Neural cell (in vitro differentiated cells): ENCODE results near the gene ETV6. TPM values are rescaled to one million over a fixed set of nuclear protein-coding genes. Genes with fewer than 3 reads are reported as not detected.

Experiments
- H2AFZ ChIP-seq: fragments of 200-600, 300-800 bp; sonication (generic), shearing (Covaris generic); 2 replicates; pipeline ENCODE4 v1.6.0; 2014; ENCODE audit warnings: low read depth, mild to moderate bottlenecking, antibody characterized with exemption, low read length, moderate library complexity
- H3F3A ChIP-seq: fragments of 200-600 bp; shearing (Covaris generic); 2 replicates; pipeline ENCODE4 v1.6.1; 2016; ENCODE audit warnings: mild to moderate bottlenecking, moderate library complexity, mixed read lengths, antibody characterized with exemption, low read length; ENCODE audit not compliant: insufficient read depth, poor library complexity, severe bottlenecking
- H3K27ac ChIP-seq: fragments of 200-600, 300-800 bp; sonication (generic), shearing (Covaris generic); 2 replicates; pipeline ENCODE4 v1.5.1; 2014; ENCODE audit warnings: mild to moderate bottlenecking, low read length, moderate library complexity
- H3K27me3 ChIP-seq: fragments of 300-800, 200-600 bp; sonication (generic), shearing (Covaris generic); 2 replicates; pipeline ENCODE4 v1.6.0; 2014; ENCODE audit warnings: mild to moderate bottlenecking, low read depth, low read length, moderate library complexity; ENCODE audit not compliant: insufficient read depth
- H3K36me3 ChIP-seq: fragments of 300-800, 200-600 bp; sonication (generic), shearing (Covaris generic); 2 replicates; pipeline ENCODE4 v1.5.1; 2014; ENCODE audit warnings: mild to moderate bottlenecking, antibody characterized with exemption, low read length, moderate library complexity; ENCODE audit not compliant: insufficient read depth
- H3K4me2 ChIP-seq: fragments of 300-800, 200-600 bp; sonication (generic), shearing (Covaris generic); 2 replicates; pipeline ENCODE4 v1.6.0; 2014; ENCODE audit warnings: mild to moderate bottlenecking, low read length
- H3K4me3 ChIP-seq: fragments of 300-800, 200-600 bp; sonication (generic), shearing (Covaris generic); 2 replicates; pipeline ENCODE4 v1.5.1; 2014; ENCODE audit warnings: mild to moderate bottlenecking, low read length, moderate library complexity
- H3K79me2 ChIP-seq: fragments of 200-600 bp; shearing (Covaris generic); replicated peaks from 2 replicates; pipeline ENCODE4 v1.6.0; 2014; ENCODE audit warnings: mild to moderate bottlenecking, low read length, moderate library complexity; ENCODE audit not compliant: insufficient read depth
- H3K9ac ChIP-seq: fragments of 300-800, 200-600 bp; sonication (generic), shearing (Covaris generic); 2 replicates; pipeline ENCODE4 v1.6.1; 2016; ENCODE audit warnings: mild to moderate bottlenecking, low read length, mixed read lengths
- H3K9me2 ChIP-seq: fragments of 200-600 bp; shearing (Covaris generic); 2 replicates; pipeline ENCODE4 v1.6.1; 2016; ENCODE audit warnings: mild to moderate bottlenecking, low read length, mixed read lengths; ENCODE audit not compliant: insufficient read depth
- H3K9me3 ChIP-seq: fragments of 200-600, 300-800 bp; sonication (generic), shearing (Covaris generic); 2 replicates; pipeline ENCODE4 v1.6.1; 2016; ENCODE audit warnings: mild to moderate bottlenecking, mixed run types, low read length, moderate library complexity, mixed read lengths
- H4K20me1 ChIP-seq: fragments of 200-600 bp; shearing (Covaris generic); 2 replicates; pipeline ENCODE4 v1.6.1; 2016; ENCODE audit warnings: mild to moderate bottlenecking, mixed run types; ENCODE audit not compliant: insufficient read depth
- EP300 ChIP-seq: fragments of 450-650 bp; conservative IDR thresholded peaks from 2 replicates; pipeline ENCODE4 v1.6.1; 2014; ENCODE audit warnings: antibody characterized with exemption, mild to moderate bottlenecking, moderate library complexity; ENCODE audit not compliant: poor library complexity, severe bottlenecking
- EZH2 ChIP-seq: fragments of 200-600, 300-800 bp; shearing (Covaris generic), sonication (generic); IDR thresholded peaks from 2 replicates; pipeline ENCODE4 v1.6.1; 2014; ENCODE audit warnings: antibody characterized with exemption, low read length, borderline replicate concordance, mild to moderate bottlenecking; ENCODE audit not compliant: insufficient read depth, poor library complexity, severe bottlenecking
- MXI1 ChIP-seq: fragments of 450-650 bp; conservative IDR thresholded peaks from 2 replicates; pipeline ENCODE4 v1.6.1; 2014; ENCODE audit warnings: antibody characterized with exemption, mild to moderate bottlenecking; ENCODE audit not compliant: poor library complexity, severe bottlenecking
- POLR2AphosphoS5 ChIP-seq: IDR thresholded peaks from 2 replicates; pipeline ENCODE4 v1.6.1; 2012
- RAD21 ChIP-seq: fragments of 450-650 bp; conservative IDR thresholded peaks from 2 replicates; pipeline ENCODE4 v1.6.1; 2014; ENCODE audit warnings: antibody characterized with exemption, mild to moderate bottlenecking, moderate library complexity
- REST ChIP-seq: IDR thresholded peaks from 2 replicates; pipeline ENCODE4 v1.6.1; 2012; ENCODE audit warnings: borderline replicate concordance
- SMC3 ChIP-seq: fragments of 450-650 bp; conservative IDR thresholded peaks from 2 replicates; pipeline ENCODE4 v1.6.1; 2014; ENCODE audit warnings: antibody characterized with exemption, mild to moderate bottlenecking, moderate library complexity; ENCODE audit not compliant: poor library complexity
- TAF1 ChIP-seq: IDR thresholded peaks from 2 replicates; pipeline ENCODE4 v1.6.1; 2012; ENCODE audit warnings: low read depth
- polyA plus RNA-seq: library from polyadenylated mRNA; depleted of rRNA; stranded (reverse); fragments of >200 nt; gene quantifications from 2 replicates; pipeline ENCODE4 v1.2.3, GENCODE V29; 2014
- TF ChIP-seq, protein P1 (sequence below): fragments of 450-650 bp; IDR thresholded peaks from 2 replicates; pipeline ENCODE4 v1.5.1; 2014; ENCODE audit warnings: antibody characterized with exemption, mild to moderate bottlenecking, moderate library complexity; ENCODE audit not compliant: poor library complexity, severe bottlenecking

The ETV6 gene
- polyA plus RNA-seq, 1 donor from 2014 or later, result 1.6 TPM

- H3F3A ChIP-seq, result no peaks in the 10 kb centered on the region
- no peak overlapping the region for H3K4me3 ChIP-seq
- no peak overlapping the region for H3K27ac ChIP-seq
- no peaks in the 10 kb centered on the region for H4K20me1 ChIP-seq
- TF ChIP-seq EP300, result no peak
- no peak for TF ChIP-seq RAD21
- TF ChIP-seq SMC3, result no peak
- no peak for TF ChIP-seq MXI1
- no peak for TF ChIP-seq EZH2
- TF ChIP-seq TAF1, result no peak
- no peak for TF ChIP-seq POLR2AphosphoS5
- no peak for TF ChIP-seq REST
- TF ChIP-seq, protein P1, sequence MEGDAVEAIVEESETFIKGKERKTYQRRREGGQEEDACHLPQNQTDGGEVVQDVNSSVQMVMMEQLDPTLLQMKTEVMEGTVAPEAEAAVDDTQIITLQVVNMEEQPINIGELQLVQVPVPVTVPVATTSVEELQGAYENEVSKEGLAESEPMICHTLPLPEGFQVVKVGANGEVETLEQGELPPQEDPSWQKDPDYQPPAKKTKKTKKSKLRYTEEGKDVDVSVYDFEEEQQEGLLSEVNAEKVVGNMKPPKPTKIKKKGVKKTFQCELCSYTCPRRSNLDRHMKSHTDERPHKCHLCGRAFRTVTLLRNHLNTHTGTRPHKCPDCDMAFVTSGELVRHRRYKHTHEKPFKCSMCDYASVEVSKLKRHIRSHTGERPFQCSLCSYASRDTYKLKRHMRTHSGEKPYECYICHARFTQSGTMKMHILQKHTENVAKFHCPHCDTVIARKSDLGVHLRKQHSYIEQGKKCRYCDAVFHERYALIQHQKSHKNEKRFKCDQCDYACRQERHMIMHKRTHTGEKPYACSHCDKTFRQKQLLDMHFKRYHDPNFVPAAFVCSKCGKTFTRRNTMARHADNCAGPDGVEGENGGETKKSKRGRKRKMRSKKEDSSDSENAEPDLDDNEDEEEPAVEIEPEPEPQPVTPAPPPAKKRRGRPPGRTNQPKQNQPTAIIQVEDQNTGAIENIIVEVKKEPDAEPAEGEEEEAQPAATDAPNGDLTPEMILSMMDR, result no peak
- H3K9me3 ChIP-seq, result no peaks in the 10 kb centered on the region
- no peaks in the 10 kb centered on the region for H3K9me2 ChIP-seq
- H3K4me2 ChIP-seq, result no peak overlapping the region
- no peak overlapping the region for H3K9ac ChIP-seq
- no peaks in the 10 kb centered on the region for H3K79me2 ChIP-seq
- no peaks in the 10 kb centered on the region for H3K36me3 ChIP-seq
- no peaks in the 10 kb centered on the region for H3K27me3 ChIP-seq
- no peak overlapping the region for H2AFZ ChIP-seq
These were observed 75.4 kb downstream of the ETV6 start for GRCh38 chr12:11724888-11725311.

GRCh38 chr12:11725686-11726085 is 76.2 kb downstream of the ETV6 start:
- Histone ChIP-seq H3F3A (no peaks in the 10 kb centered on the region), H3K9ac (no peak overlapping the region), H3K4me2 (no peak overlapping the region), H3K27me3 (no peaks in the 10 kb centered on the region), H4K20me1 (no peaks in the 10 kb centered on the region), H3K27ac (no peak overlapping the region), H3K9me2 (no peaks in the 10 kb centered on the region), H3K4me3 (no peak overlapping the region), H3K36me3 (no peaks in the 10 kb centered on the region), H2AFZ (no peak overlapping the region), H3K79me2 (no peaks in the 10 kb centered on the region), H3K9me3 (no peaks in the 10 kb centered on the region)
- TF ChIP-seq RAD21 (no peak), TAF1 (no peak), SMC3 (no peak), EP300 (no peak), MXI1 (no peak), POLR2AphosphoS5 (no peak)
- TF ChIP-seq, protein P1, result no peak
